ENCODE data around the gene SLITRK1.

SLITRK1 gene

GRCh38 chr13:83877651-83878355, 4.5 kb downstream of the SLITRK1 start:
- H4K20me1 ChIP-seq (ENCODE audit: insufficient read depth, low read length) = no peaks in the 10 kb centered on the region
- no peak overlapping the region for H3K9ac ChIP-seq (ENCODE audit: low read depth, low read length)
- H3K4me1 ChIP-seq (ENCODE audit: insufficient read depth, low read length) = no peaks in the 10 kb centered on the region
- no peaks in the 10 kb centered on the region for H3K27me3 ChIP-seq (ENCODE audit: insufficient read depth, low read length, poor library complexity)
- H3K27ac ChIP-seq (ENCODE audit: low read length) = no peak overlapping the region
- no peaks in the 10 kb centered on the region for H3K79me2 ChIP-seq (ENCODE audit: insufficient read depth, low read length)
- no peak for ATAC-seq (ENCODE audit: insufficient read depth, low read depth)
- no peak overlapping the region for H3K4me2 ChIP-seq (ENCODE audit: insufficient read depth, low read length)
- TF ChIP-seq CTCF (IDR thresholded peaks at IDR 0.05; ENCODE audit: borderline replicate concordance, extremely low read depth, low read length, poor library complexity, severe bottlenecking) (no peak), EZH2 (IDR thresholded peaks at IDR 0.05; ENCODE audit: borderline replicate concordance, low read depth, low read length, severe bottlenecking) (no peak)
- H3K9me3 ChIP-seq (ENCODE audit: insufficient read depth, low read length, severe bottlenecking) = peaks cover 7% of the 10 kb centered on the region
- H2AFZ ChIP-seq (ENCODE audit: low read depth, low read length) = no peak overlapping the region
- H3K36me3 ChIP-seq (ENCODE audit: insufficient read depth, low read length) = no peaks in the 10 kb centered on the region
- DNase-seq = no peak
- H3K4me3 ChIP-seq (ENCODE audit: low read depth in 1 of 2, low read length in 2 of 2) = no peak overlapping the region

GRCh38 chr13:83876546-83876945, 5.7 kb downstream of the SLITRK1 start:
- Histone ChIP-seq H3K4me1 (ENCODE audit: insufficient read depth, low read length) (no peaks in the 10 kb centered on the region), H3K79me2 (ENCODE audit: insufficient read depth, low read length) (no peaks in the 10 kb centered on the region), H3K36me3 (ENCODE audit: insufficient read depth, low read length) (no peaks in the 10 kb centered on the region), H2AFZ (ENCODE audit: low read depth, low read length) (no peak overlapping the region), H3K27ac (ENCODE audit: low read length) (no peak overlapping the region), H4K20me1 (ENCODE audit: insufficient read depth, low read length) (no peaks in the 10 kb centered on the region), H3K4me3 (ENCODE audit: low read depth in 1 of 2, low read length in 2 of 2) (no peak overlapping the region), H3K9ac (ENCODE audit: low read depth, low read length) (no peak overlapping the region), H3K9me3 (ENCODE audit: insufficient read depth, low read length, severe bottlenecking) (peaks cover 7% of the 10 kb centered on the region), H3K27me3 (ENCODE audit: insufficient read depth, low read length, poor library complexity) (no peaks in the 10 kb centered on the region), H3K4me2 (ENCODE audit: insufficient read depth, low read length) (no peak overlapping the region)
- DNase-seq (no peak), ATAC-seq (ENCODE audit: insufficient read depth, low read depth) (no peak)
- TF ChIP-seq CTCF (IDR thresholded peaks at IDR 0.05; ENCODE audit: borderline replicate concordance, extremely low read depth, low read length, poor library complexity, severe bottlenecking) (no peak), EZH2 (IDR thresholded peaks at IDR 0.05; ENCODE audit: borderline replicate concordance, low read depth, low read length, severe bottlenecking) (no peak)

GRCh38 chr13:83867708-83868107, 14.6 kb downstream of the SLITRK1 start:
- no peaks in the 10 kb centered on the region for H3K79me2 ChIP-seq (ENCODE audit: insufficient read depth, low read length)

More at GRCh38 chr13:83867708-83868107, 14.6 kb downstream of the SLITRK1 start:
- Histone ChIP-seq H3K4me2 (ENCODE audit: insufficient read depth, low read length) (no peak overlapping the region), H3K4me3 (ENCODE audit: low read depth in 1 of 2, low read length in 2 of 2) (no peak overlapping the region), H4K20me1 (ENCODE audit: insufficient read depth, low read length) (no peaks in the 10 kb centered on the region), H3K27ac (ENCODE audit: low read length) (no peak overlapping the region), H3K9ac (ENCODE audit: low read depth, low read length) (no peak overlapping the region), H2AFZ (ENCODE audit: low read depth, low read length) (no peak overlapping the region), H3K4me1 (ENCODE audit: insufficient read depth, low read length) (no peaks in the 10 kb centered on the region), H3K27me3 (ENCODE audit: insufficient read depth, low read length, poor library complexity) (no peaks in the 10 kb centered on the region), H3K9me3 (ENCODE audit: insufficient read depth, low read length, severe bottlenecking) (no peaks in the 10 kb centered on the region), H3K36me3 (ENCODE audit: insufficient read depth, low read length) (no peaks in the 10 kb centered on the region)
- no peak for TF ChIP-seq CTCF (IDR thresholded peaks at IDR 0.05; ENCODE audit: borderline replicate concordance, extremely low read depth, low read length, poor library complexity, severe bottlenecking)
- no peak for TF ChIP-seq EZH2 (IDR thresholded peaks at IDR 0.05; ENCODE audit: borderline replicate concordance, low read depth, low read length, severe bottlenecking)
- ATAC-seq (ENCODE audit: insufficient read depth, low read depth) = no peak
- DNase-seq = no peak
